Osteoblast (primary cell): ENCODE results near the gene CARD14. TPM values are rescaled to one million over a fixed set of nuclear protein-coding genes. Genes with fewer than 3 reads are reported as not detected.
A peak's percentile ranks its signal among the peaks of the same experiment; 100 is the strongest.

ENCODE experiments used
- DNase-seq: peaks from one replicate; pipeline ENCODE4 v3.0.0; 2011; ENCODE audit warnings: low spot score, mixed read lengths; ENCODE audit not compliant: insufficient read length; ENCODE audit errors: missing footprints
- H2AFZ ChIP-seq: 2 replicates; pipeline ENCODE4 v1.6.0; 2011; ENCODE audit warnings: mild to moderate bottlenecking, low read length
- H3K27ac ChIP-seq: 2 replicates; pipeline ENCODE4 v1.5.1; 2011; ENCODE audit warnings: mild to moderate bottlenecking, low read depth, low read length, moderate library complexity
- H3K27me3 ChIP-seq: 2 replicates; pipeline ENCODE4 v1.6.0; 2012; ENCODE audit warnings: mild to moderate bottlenecking, control low read depth, inconsistent platforms, low read length, moderate library complexity; ENCODE audit not compliant: insufficient read depth
- H3K36me3 ChIP-seq: 2 replicates; pipeline ENCODE4 v1.5.1; 2011; ENCODE audit warnings: mild to moderate bottlenecking, low read length, control low read depth, moderate library complexity; ENCODE audit not compliant: insufficient read depth
- H3K4me1 ChIP-seq: 2 replicates; pipeline ENCODE4 v1.5.1; 2011; ENCODE audit warnings: mild to moderate bottlenecking, low read length, control low read depth, moderate library complexity; ENCODE audit not compliant: insufficient read depth
- H3K4me2 ChIP-seq: 2 replicates; pipeline ENCODE4 v1.6.0; 2011; ENCODE audit warnings: mild to moderate bottlenecking, low read length; ENCODE audit not compliant: insufficient read depth
- H3K4me3 ChIP-seq: fragments of 200-600 bp; sonication (generic); 3 replicates; pipeline ENCODE4 v1.5.1; 2012; ENCODE audit warnings: mild to moderate bottlenecking, low read length, inconsistent platforms; ENCODE audit not compliant: insufficient read depth
- H3K79me2 ChIP-seq: 2 replicates; pipeline ENCODE4 v1.6.0; 2012; ENCODE audit warnings: mild to moderate bottlenecking, low read length, control low read depth, inconsistent platforms; ENCODE audit not compliant: insufficient read depth
- H3K9me3 ChIP-seq: 2 replicates; pipeline ENCODE4 v1.5.1; 2011; ENCODE audit warnings: low read depth, low read length, control low read depth
- H4K20me1 ChIP-seq: 2 replicates; pipeline ENCODE4 v1.6.0; 2012; ENCODE audit warnings: mild to moderate bottlenecking, low read length, control low read depth; ENCODE audit not compliant: insufficient read depth
- total RNA-seq: library from RNA; depleted of rRNA; stranded (reverse); fragments of >200 nt; gene quantifications from 2 replicates; pipeline ENCODE4 v1.2.3, GENCODE V29; 2012
- TF ChIP-seq, protein P1 (sequence below): IDR thresholded peaks from 2 replicates; pipeline ENCODE4 v1.5.1; 2011; ENCODE audit warnings: mild to moderate bottlenecking, low read depth, low read length, moderate library complexity; ENCODE audit errors: extremely low read depth

CARD14 gene
- total RNA-seq, 1 donor: not detected

- DNase-seq: peak; percentile 84
Observed at GRCh38 chr17:80124351-80124981, 45.4 kb upstream of the CARD14 start.

GRCh38 chr17:80125656-80126448 lies 44.0 kb upstream of the CARD14 start:
- H3K9me3 ChIP-seq: no peaks in the 10 kb centered on the region
- peak overlapping the region; percentile 23 for H3K27ac ChIP-seq
- no peaks in the 10 kb centered on the region for H3K36me3 ChIP-seq
- H3K4me3 ChIP-seq: no peak overlapping the region
- peak; percentile 82 for DNase-seq
- H3K79me2 ChIP-seq: no peaks in the 10 kb centered on the region
- H4K20me1 ChIP-seq: no peaks in the 10 kb centered on the region
- H3K27me3 ChIP-seq: peaks cover 7% of the 10 kb centered on the region
- H3K4me2 ChIP-seq: peak overlapping the region; percentile 35
- peaks cover 6% of the 10 kb centered on the region for H3K4me1 ChIP-seq
- TF ChIP-seq, protein P1, sequence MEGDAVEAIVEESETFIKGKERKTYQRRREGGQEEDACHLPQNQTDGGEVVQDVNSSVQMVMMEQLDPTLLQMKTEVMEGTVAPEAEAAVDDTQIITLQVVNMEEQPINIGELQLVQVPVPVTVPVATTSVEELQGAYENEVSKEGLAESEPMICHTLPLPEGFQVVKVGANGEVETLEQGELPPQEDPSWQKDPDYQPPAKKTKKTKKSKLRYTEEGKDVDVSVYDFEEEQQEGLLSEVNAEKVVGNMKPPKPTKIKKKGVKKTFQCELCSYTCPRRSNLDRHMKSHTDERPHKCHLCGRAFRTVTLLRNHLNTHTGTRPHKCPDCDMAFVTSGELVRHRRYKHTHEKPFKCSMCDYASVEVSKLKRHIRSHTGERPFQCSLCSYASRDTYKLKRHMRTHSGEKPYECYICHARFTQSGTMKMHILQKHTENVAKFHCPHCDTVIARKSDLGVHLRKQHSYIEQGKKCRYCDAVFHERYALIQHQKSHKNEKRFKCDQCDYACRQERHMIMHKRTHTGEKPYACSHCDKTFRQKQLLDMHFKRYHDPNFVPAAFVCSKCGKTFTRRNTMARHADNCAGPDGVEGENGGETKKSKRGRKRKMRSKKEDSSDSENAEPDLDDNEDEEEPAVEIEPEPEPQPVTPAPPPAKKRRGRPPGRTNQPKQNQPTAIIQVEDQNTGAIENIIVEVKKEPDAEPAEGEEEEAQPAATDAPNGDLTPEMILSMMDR: no peak
- no peak overlapping the region for H2AFZ ChIP-seq

More at GRCh38 chr17:80124351-80124981, 45.4 kb upstream of the CARD14 start:
- Histone ChIP-seq H3K4me3 (no peak overlapping the region), H3K4me1 (peaks cover 6% of the 10 kb centered on the region), H2AFZ (no peak overlapping the region), H3K4me2 (no peak overlapping the region), H3K9me3 (no peaks in the 10 kb centered on the region), H3K27me3 (peaks cover 7% of the 10 kb centered on the region), H4K20me1 (no peaks in the 10 kb centered on the region), H3K79me2 (no peaks in the 10 kb centered on the region), H3K27ac (no peak overlapping the region), H3K36me3 (no peaks in the 10 kb centered on the region)
- TF ChIP-seq, protein P1: peak; percentile 56

GRCh38 chr17:80126449-80126715 lies 43.4 kb upstream of the CARD14 start:
- Histone ChIP-seq H3K4me1 (peaks cover 6% of the 10 kb centered on the region), H3K36me3 (no peaks in the 10 kb centered on the region), H3K27ac (no peak overlapping the region), H3K27me3 (peaks cover 7% of the 10 kb centered on the region), H3K4me2 (peak overlapping the region; percentile 35), H3K79me2 (no peaks in the 10 kb centered on the region), H4K20me1 (no peaks in the 10 kb centered on the region), H2AFZ (no peak overlapping the region), H3K4me3 (no peak overlapping the region), H3K9me3 (no peaks in the 10 kb centered on the region)
- DNase-seq: peak; percentile 30
- TF ChIP-seq, protein P1: no peak

DNA sequence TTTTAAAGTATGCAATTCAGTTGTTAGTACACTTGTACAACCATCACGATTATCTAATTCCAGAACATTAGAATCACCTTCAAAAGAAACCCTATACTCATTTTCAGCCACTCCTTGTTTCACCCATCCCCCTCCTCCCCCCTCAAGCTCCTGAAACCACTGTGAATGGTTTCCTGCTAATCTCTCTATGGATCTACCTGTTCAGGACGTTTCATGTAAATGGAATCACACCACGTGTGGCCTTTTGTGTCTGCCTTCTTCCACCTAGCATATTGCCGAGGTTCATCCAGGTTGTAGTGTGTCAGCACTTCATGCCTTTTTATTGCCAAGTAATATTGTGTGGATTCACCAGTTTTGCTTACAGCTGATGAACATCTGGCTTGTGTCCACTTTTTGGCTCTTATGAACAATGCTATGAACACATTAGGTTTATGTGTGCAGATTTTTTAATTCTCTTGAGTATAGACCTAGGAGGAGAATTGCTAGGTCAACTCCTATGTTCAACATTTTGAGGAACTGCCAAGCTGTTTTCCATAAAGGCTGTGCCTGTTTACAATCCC lies 40.7 kb upstream of the CARD14 start:
- peaks cover 9% of the 10 kb centered on the region for H3K36me3 ChIP-seq
- H4K20me1 ChIP-seq: no peaks in the 10 kb centered on the region
- H3K27ac ChIP-seq: no peak overlapping the region
- peaks cover 7% of the 10 kb centered on the region for H3K27me3 ChIP-seq
- H3K4me3 ChIP-seq: no peak overlapping the region
- no peak overlapping the region for H2AFZ ChIP-seq
- H3K4me2 ChIP-seq: no peak overlapping the region
- no peaks in the 10 kb centered on the region for H3K79me2 ChIP-seq
- no peak for DNase-seq
- no peaks in the 10 kb centered on the region for H3K9me3 ChIP-seq
- H3K4me1 ChIP-seq: peaks cover 6% of the 10 kb centered on the region
- TF ChIP-seq, protein P1: no peak
